ENCODE measurements around the gene C1QL1.
A peak's percentile ranks its signal among the peaks of the same experiment; 100 is the strongest.

C1QL1 gene

GRCh38 chr17:44970136-44970741, 2.1 kb upstream of the C1QL1 start:
- H3K4me3 ChIP-seq (ENCODE audit: control insufficient read depth, low read depth, low read length): peak overlapping the region; percentile 44
- TF ChIP-seq, protein P1, sequence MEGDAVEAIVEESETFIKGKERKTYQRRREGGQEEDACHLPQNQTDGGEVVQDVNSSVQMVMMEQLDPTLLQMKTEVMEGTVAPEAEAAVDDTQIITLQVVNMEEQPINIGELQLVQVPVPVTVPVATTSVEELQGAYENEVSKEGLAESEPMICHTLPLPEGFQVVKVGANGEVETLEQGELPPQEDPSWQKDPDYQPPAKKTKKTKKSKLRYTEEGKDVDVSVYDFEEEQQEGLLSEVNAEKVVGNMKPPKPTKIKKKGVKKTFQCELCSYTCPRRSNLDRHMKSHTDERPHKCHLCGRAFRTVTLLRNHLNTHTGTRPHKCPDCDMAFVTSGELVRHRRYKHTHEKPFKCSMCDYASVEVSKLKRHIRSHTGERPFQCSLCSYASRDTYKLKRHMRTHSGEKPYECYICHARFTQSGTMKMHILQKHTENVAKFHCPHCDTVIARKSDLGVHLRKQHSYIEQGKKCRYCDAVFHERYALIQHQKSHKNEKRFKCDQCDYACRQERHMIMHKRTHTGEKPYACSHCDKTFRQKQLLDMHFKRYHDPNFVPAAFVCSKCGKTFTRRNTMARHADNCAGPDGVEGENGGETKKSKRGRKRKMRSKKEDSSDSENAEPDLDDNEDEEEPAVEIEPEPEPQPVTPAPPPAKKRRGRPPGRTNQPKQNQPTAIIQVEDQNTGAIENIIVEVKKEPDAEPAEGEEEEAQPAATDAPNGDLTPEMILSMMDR (IDR thresholded peaks at IDR 0.05; ENCODE audit: control insufficient read depth, insufficient read depth, low read depth, low read length, missing control alignments): no peak
- no peak for DNase-seq (ENCODE audit: low read depth)

GRCh38 chr17:44969144-44969780, 1.2 kb upstream of the C1QL1 start:
- TF ChIP-seq, protein P1 (IDR thresholded peaks at IDR 0.05; ENCODE audit: control insufficient read depth, insufficient read depth, low read depth, low read length, missing control alignments): no peak
- no peak for DNase-seq (ENCODE audit: low read depth)
- H3K4me3 ChIP-seq (ENCODE audit: control insufficient read depth, low read depth, low read length): no peak overlapping the region

DNA sequence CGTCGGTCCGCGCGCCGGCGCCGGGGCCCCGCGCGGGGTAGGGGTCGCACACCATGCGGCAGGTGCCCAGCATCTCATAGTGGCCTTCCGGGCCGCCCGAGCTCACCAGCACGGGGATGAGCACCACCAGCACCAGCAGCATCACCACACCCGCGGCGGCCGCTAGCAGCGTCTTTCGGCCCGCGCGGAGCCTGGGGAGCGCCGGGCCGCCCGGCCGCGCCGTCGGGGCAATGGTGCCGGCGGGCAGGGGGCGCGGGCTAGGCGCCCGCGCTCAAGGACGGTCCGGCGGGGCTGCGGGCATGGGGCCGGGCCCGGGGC, 237 bp downstream of the C1QL1 start:
- no peak overlapping the region for H3K4me3 ChIP-seq (ENCODE audit: control insufficient read depth, low read depth, low read length)
- no peak for DNase-seq (ENCODE audit: low read depth)

GRCh38 chr17:44967026-44967906, 837 bp downstream of the C1QL1 start:
- DNase-seq (ENCODE audit: low read depth): no peak
- H3K4me3 ChIP-seq (ENCODE audit: control insufficient read depth, low read depth, low read length): no peak overlapping the region
- TF ChIP-seq, protein P1 (IDR thresholded peaks at IDR 0.05; ENCODE audit: control insufficient read depth, insufficient read depth, low read depth, low read length, missing control alignments): no peak

More for the DNA sequence above, 237 bp downstream of the C1QL1 start:
- TF ChIP-seq, protein P1 (IDR thresholded peaks at IDR 0.05; ENCODE audit: control insufficient read depth, insufficient read depth, low read depth, low read length, missing control alignments): no peak

- no peak for DNase-seq (ENCODE audit: low read depth)
- TF ChIP-seq, protein P1 (IDR thresholded peaks at IDR 0.05; ENCODE audit: control insufficient read depth, insufficient read depth, low read depth, low read length, missing control alignments): no peak
- no peak overlapping the region for H3K4me3 ChIP-seq (ENCODE audit: control insufficient read depth, low read depth, low read length)
These were observed 1.6 kb downstream of the C1QL1 start for GRCh38 chr17:44966348-44967025.

- DNase-seq (ENCODE audit: low read depth): no peak
These were observed 2.4 kb downstream of the C1QL1 start for GRCh38 chr17:44965481-44966234.

More at GRCh38 chr17:44965481-44966234, 2.4 kb downstream of the C1QL1 start:
- no peak overlapping the region for H3K4me3 ChIP-seq (ENCODE audit: control insufficient read depth, low read depth, low read length)
- TF ChIP-seq, protein P1 (IDR thresholded peaks at IDR 0.05; ENCODE audit: control insufficient read depth, insufficient read depth, low read depth, low read length, missing control alignments): no peak

Data from AG09309 (cell line).